Mesodermal cell (in vitro differentiated cells): ENCODE results near the gene TTLL1.
"Not testable (repeated sequence)": the region's sequence is repeated elsewhere in the genome, so short reads cannot be mapped to it uniquely, and the experiment has no call there.

Source experiments
- H3K27ac ChIP-seq: 2 replicates; pipeline ENCODE4 v1.7.0; 2013; ENCODE audit warnings: mild to moderate bottlenecking, low read depth, low read length, moderate library complexity; ENCODE audit not compliant: severe bottlenecking
- H3K36me3 ChIP-seq: 2 replicates; pipeline ENCODE4 v1.7.1; 2013; ENCODE audit warnings: mild to moderate bottlenecking, low read length, moderate library complexity; ENCODE audit not compliant: control insufficient read depth, insufficient read depth
- H3K4me1 ChIP-seq: one replicate; pipeline ENCODE4 v1.7.1; 2013; ENCODE audit warnings: mild to moderate bottlenecking, low read length; ENCODE audit not compliant: insufficient read depth, control insufficient read depth, poor library complexity, severe bottlenecking
- H3K4me3 ChIP-seq: 2 replicates; pipeline ENCODE4 v1.7.0; 2013; ENCODE audit warnings: low read length, control low read depth, mild to moderate bottlenecking; ENCODE audit not compliant: insufficient read depth, poor library complexity, severe bottlenecking; ENCODE audit errors: extremely low read depth
- H3K9me3 ChIP-seq: 2 replicates; pipeline ENCODE4 v1.7.1; 2013; ENCODE audit warnings: mild to moderate bottlenecking, low read length, moderate library complexity; ENCODE audit not compliant: control insufficient read depth
- WGBS, 2 experiments: methylation state at CpG; one replicate each; pipeline ENCODE4 v1.1.5; 2013; ENCODE audit warnings: missing lambda C conversion rate in 2 of 2; ENCODE audit not compliant: insufficient coverage in 2 of 2; 5-methylcytosine and 5-hydroxymethylcytosine counted together

TTLL1 gene

DNA sequence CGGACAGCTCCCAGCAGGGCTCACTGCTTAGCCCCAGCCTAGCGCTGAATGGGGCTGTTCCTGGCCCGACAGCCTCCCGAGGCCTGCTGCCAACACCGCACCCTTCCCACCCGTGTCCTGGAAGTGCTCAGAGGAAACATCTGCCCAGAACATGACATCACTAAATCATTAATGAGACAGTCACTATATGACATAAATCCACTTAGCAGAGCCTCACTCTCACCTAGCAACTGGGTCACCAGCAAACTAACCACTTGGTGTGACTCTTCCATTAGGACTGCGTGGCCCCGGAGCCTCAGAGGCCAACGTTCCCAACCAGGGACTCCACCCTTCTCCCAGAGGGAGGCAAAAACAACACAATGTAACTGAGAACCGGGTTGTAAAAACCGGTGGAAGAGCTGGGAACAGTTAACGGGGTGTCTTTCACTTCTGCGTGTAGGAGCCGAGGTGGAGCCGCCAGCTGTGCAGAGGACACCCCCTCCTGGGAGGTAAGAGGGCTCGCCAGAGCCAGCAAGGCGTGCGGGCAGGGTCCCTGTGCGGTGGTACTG, 52.8 kb downstream of the TTLL1 start:
- WGBS, 2 experiments, result 83 to 90% methylated on average over 13 to 14 of the region's 19 CpGs
- Histone ChIP-seq H3K4me3 (no peak overlapping the region), H3K36me3 (no peaks in the 10 kb centered on the region), H3K9me3 (no peaks in the 10 kb centered on the region), H3K4me1 (no peaks in the 10 kb centered on the region), H3K27ac (no peak overlapping the region)

DNA sequence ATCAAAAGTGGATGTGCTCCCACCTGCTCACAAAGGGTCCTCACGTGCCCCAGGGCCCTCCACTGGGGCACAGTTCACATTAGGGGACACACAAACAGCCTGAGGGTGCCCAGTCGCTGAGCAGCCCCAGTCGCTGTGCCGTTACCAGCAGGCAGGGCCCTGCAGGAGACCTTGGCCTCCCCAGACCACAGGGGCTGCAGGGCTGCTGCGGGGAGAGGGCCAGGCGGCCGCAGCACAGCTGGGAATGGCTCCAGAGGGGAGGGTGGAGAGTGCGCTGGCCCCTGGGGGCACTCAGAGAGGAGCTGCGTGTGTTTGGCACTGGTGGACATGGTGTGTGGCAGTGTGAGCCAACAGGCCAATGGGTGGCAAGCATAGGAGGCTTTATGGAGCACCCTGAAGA, 53.9 kb downstream of the TTLL1 start:
- H3K9me3 ChIP-seq, result no peaks in the 10 kb centered on the region
- H3K4me3 ChIP-seq, result no peak overlapping the region
- no peaks in the 10 kb centered on the region for H3K4me1 ChIP-seq
- H3K36me3 ChIP-seq, result no peaks in the 10 kb centered on the region
- no peak overlapping the region for H3K27ac ChIP-seq
- WGBS, 2 experiments, result 92 to 95% methylated on average over 6 to 9 of the region's 9 CpGs

DNA sequence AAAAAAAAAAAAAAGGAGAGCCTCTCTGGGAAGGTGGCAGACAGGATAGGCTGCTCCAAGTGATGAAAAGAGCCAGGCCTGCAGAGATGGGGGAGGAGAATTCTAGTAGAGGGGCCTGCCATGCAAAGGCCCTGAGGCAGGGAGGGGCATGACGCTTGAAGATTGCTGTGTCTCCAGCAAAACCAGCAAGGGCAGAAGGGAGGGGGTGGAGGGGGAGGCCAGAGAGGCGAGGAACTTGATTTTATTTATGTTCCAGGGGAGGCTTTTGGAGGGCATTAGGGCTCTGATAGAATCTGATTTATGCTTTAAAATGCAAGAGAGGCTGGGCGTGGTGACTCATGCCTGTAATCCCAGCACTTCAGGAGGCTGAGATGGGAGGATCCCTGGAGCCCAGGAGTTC, 57.6 kb downstream of the TTLL1 start:
- Histone ChIP-seq H3K27ac (no peak overlapping the region), H3K9me3 (no peaks in the 10 kb centered on the region), H3K4me1 (no peaks in the 10 kb centered on the region), H3K36me3 (no peaks in the 10 kb centered on the region), H3K4me3 (no peak overlapping the region)
- 77 to 90% methylated on average over 2 to 3 of the region's 3 CpGs for WGBS, 2 experiments

DNA sequence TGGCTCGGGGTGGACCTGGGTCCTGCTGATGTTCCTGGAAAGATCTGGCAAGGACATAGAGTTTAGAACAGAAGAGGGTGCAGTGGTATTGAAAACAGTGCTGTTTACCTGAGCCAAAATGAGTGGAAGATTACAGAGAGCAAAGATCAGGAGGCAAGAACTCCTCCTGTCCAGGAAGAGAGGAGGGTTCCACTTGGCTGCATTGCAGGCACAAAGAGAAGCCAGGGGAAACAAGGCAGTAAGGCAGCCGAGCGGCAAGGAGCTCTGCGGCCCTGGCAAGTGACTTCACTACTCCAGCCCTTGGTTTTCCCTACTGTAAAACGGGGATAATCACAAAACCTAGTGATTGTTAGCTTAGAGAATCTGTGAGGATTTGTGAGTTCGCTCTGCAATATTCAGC, 70.6 kb downstream of the TTLL1 start:
- 91 to 97% methylated on average over 5 to 6 of the region's 6 CpGs for WGBS, 2 experiments
- Histone ChIP-seq H3K36me3 (no peaks in the 10 kb centered on the region), H3K9me3 (no peaks in the 10 kb centered on the region), H3K4me1 (peaks cover 1% of the 10 kb centered on the region), H3K27ac (no peak overlapping the region), H3K4me3 (no peak overlapping the region)

DNA sequence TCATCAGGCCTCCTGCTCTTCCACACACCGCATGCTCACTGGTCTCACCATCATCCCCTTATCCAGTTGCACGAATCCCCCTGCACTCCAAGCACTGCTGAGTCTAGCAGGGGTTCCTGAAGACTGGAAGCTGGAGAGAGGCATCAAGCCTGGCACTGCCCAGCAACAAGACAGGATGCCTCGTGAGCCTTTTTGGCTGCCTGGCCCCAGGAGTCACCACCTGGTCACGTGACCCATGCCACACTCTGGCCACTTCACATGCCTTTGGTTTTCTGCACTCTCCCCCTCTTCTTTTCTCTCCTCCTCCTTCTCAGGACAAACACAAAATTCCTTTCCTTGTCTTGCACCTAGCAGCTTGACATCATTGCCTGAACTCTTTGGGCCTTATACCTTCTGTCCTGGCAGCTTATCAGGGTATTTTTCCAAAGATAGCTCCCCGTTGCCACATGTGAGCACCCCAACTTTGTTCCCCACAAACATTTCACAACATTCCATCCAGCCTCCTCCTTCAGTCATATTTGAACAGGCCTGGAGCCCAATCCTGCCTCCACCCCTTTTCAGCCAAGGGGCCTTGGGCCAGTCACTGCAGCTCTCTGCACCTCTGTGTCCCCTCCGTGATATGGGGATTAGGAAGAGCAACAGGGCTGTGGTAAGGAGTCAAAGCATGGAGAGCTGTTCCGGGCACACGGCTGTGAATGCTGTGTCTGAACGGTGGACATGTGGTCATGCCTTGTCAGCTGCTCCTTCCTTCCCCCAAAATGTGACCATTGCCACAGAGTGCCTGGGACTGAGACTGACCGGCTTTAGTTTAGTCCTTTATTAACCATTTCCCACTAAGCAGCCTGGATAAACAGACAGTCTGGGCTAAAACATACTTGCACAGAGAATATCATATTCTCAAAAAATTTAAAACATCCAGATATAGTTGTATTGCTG, 71.4 kb downstream of the TTLL1 start:
- no peaks in the 10 kb centered on the region for H3K9me3 ChIP-seq
- WGBS, 2 experiments, result 92 to 93% methylated on average over 10 of the region's 10 CpGs
- H3K36me3 ChIP-seq, result peaks cover 6% of the 10 kb centered on the region
- peaks cover 9% of the 10 kb centered on the region for H3K4me1 ChIP-seq
- no peak overlapping the region for H3K27ac ChIP-seq
- H3K4me3 ChIP-seq, result no peak overlapping the region

DNA sequence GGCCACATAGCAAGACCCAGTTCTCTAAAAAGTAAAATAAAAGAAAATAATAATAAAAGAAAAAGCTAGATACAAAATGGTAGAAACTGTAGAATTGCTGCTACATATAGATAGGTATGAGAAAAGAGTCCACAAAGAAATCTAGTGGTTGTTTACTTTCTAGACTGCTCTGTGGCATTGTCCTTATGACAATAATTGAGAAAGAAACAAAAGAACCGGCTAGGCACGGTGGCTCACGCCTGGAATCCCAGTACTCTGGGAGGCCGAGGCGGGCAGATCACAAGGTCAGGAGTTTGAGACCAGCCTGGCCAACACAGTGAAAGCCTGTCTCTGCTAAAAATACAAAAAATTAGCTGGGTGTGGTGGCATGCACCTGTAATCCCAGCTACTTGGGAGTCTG, 73.0 kb downstream of the TTLL1 start:
- WGBS, 2 experiments, result 89 to 94% methylated on average over 5 of the region's 5 CpGs
- H3K4me1 ChIP-seq, result peaks cover 12% of the 10 kb centered on the region
- H3K27ac ChIP-seq, H3K4me3 ChIP-seq, H3K36me3 ChIP-seq, H3K9me3 ChIP-seq: not testable (repeated sequence)

DNA sequence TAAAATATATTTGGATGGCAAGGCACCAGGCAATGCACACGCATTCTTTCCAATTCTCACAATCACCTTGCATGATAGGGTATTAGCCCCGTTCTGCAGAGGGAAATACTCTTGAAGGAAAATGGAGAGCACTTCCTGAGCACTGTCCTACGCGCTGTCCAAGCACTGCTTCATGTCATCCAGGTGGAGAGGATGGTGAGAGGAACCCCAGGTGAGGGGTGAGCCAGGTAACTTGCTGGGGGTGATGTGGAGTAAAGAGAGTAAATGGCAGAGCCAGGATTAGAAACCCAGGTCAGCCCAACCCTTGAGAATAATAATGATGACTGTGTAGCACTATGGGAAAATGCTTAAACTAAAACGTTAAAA, 73.5 kb downstream of the TTLL1 start:
- Histone ChIP-seq H3K4me3 (peak overlapping the region; percentile 96), H3K9me3 (no peaks in the 10 kb centered on the region), H3K36me3 (peaks cover 6% of the 10 kb centered on the region), H3K27ac (no peak overlapping the region), H3K4me1 (peaks cover 17% of the 10 kb centered on the region)
- 55 to 61% methylated on average over 3 to 4 of the region's 5 CpGs for WGBS, 2 experiments

DNA sequence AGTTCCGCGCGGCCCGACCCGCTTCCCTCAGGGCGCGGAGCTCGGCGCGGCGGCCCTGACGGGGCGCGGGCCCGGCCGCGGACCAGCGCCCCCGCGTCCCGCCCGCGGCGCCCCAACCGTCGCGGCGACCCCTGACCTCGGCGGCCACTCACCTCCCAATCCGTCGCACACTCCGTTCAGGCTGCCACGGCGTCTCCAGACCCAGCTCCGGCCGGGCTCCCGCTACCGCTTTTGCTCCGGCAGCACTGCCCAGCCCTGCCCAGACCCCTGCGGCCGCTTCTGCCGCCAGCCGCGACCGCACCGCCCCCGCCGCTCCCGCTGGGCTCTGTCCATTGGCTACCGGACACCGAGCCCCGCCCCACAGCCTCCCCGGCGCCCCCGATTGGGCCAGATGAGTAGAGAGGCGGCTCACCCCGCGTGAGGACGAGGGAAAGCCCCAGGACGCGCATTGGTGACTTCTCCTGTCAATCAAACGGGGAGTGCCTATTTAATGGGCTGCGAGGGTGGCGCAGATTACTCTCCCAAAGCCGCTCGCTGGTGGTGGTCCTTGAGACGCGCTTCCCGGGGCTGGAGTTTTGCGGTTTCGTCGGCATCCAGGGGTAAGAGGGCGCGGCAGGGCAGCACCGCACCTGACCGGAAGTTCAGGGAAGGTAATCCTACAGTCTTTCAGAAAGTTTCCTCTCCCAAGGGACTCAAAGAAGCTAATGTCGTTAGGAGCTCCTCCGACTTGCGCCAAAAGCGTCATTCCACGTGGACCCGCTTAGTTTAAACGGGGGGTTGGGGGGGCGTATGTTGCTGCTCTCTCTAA, 74.1 kb downstream of the TTLL1 start, which contains the start of gene PACSIN2:
Gene PACSIN2 (minus strand): TSS at position 281 of the 808 bp plus-strand sequence. CDS start 103,069 bp downstream, outside the sequence.
- Histone ChIP-seq H3K4me3 (peak within 1 kb of the TSS; percentile 96), H3K27ac (peak within 1 kb of the TSS; percentile 67), H3K9me3 (no peaks in the 10 kb centered on the region), H3K36me3 (peaks cover 6% of the 10 kb centered on the region), H3K4me1 (peaks cover 17% of the 10 kb centered on the region)
- WGBS, 2 experiments, result 0 to 1% methylated on average over 54 to 71 of the region's 85 CpGs

DNA sequence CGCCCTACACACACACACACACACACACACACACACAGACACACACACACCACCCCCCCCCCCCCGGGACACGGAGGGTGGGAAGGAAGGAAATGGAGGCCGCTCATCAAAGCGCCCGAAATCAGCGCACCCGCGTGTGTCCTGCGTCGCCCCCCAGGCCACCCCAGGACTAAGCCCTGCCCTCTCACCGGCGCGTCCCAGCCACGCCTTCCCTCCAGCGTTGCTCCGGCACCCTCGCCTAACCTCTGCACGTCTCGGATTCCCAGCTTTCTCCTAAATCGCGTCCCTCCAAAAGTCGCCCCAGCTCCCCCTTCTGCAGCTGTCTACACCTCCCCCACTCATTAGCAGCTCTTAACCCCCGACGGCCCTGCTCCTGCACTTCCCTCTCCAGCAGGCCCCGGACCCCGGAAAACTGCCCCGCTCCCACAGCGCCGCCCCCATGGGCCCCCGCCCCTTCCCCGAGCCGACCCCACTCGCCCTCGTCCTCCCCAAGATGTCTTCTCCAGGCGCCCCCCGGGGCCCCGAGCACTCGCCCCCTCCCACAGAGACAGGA, 74.8 kb downstream of the TTLL1 start:
- Histone ChIP-seq H3K27ac (peak overlapping the region; percentile 67), H3K4me1 (peaks cover 17% of the 10 kb centered on the region), H3K4me3 (peak overlapping the region; percentile 96), H3K36me3 (peaks cover 6% of the 10 kb centered on the region), H3K9me3 (no peaks in the 10 kb centered on the region)
- 0% methylated on average over 17 to 23 of the region's 39 CpGs for WGBS, 2 experiments
